Activated CD8-positive, alpha-beta memory T cell treated with anti-CD3 and anti-CD28 coated beads, Interleukin-2, amount 50 U/mL, for 4 hours (primary cell): ENCODE measurements around the gene PRKAG2.
"Not testable (repeated sequence)": the region's sequence is repeated elsewhere in the genome, so short reads cannot be mapped to it uniquely, and the experiment has no call there.

Experiments
- DNase-seq: peaks from one replicate; pipeline ENCODE4 v3.0.0-alpha.2; 2020

Gene PRKAG2

GRCh38 chr7:151797667-151798307, 79.1 kb downstream of the PRKAG2 start:
- not testable (repeated sequence) for DNase-seq

GRCh38 chr7:151796871-151797537, 79.9 kb downstream of the PRKAG2 start:
- DNase-seq, result no peak

- DNase-seq, result no peak
Measured at GRCh38 chr7:151796091-151796870, 80.6 kb downstream of the PRKAG2 start.

GRCh38 chr7:151795168-151795811, 81.6 kb downstream of the PRKAG2 start:
- DNase-seq, result peak; percentile 56

GRCh38 chr7:151794508-151795167, 82.3 kb downstream of the PRKAG2 start:
- DNase-seq, result no peak

- no peak for DNase-seq
Measured at GRCh38 chr7:151793991-151794507, 82.9 kb downstream of the PRKAG2 start.

GRCh38 chr7:151793531-151793951, 83.4 kb downstream of the PRKAG2 start:
- DNase-seq, result no peak

- DNase-seq, result no peak
Measured at GRCh38 chr7:151792636-151793035, 84.3 kb downstream of the PRKAG2 start.

- no peak for DNase-seq
Measured at GRCh38 chr7:151792086-151792485, 84.8 kb downstream of the PRKAG2 start.

GRCh38 chr7:151790830-151791620, 85.9 kb downstream of the PRKAG2 start:
- DNase-seq, result no peak

GRCh38 chr7:151790095-151790829, 86.7 kb downstream of the PRKAG2 start:
- no peak for DNase-seq

GRCh38 chr7:151789380-151789947, 87.5 kb downstream of the PRKAG2 start:
- no peak for DNase-seq

GRCh38 chr7:151787348-151787747, 89.6 kb downstream of the PRKAG2 start:
- no peak for DNase-seq

- no peak for DNase-seq
Measured at GRCh38 chr7:151786936-151787335, 90.0 kb downstream of the PRKAG2 start.

GRCh38 chr7:151786241-151786640, 90.7 kb downstream of the PRKAG2 start:
- DNase-seq, result no peak

- DNase-seq, result no peak
Measured at GRCh38 chr7:151785681-151785965, 91.3 kb downstream of the PRKAG2 start.

GRCh38 chr7:151784853-151785680, 91.8 kb downstream of the PRKAG2 start:
- DNase-seq, result no peak

GRCh38 chr7:151783958-151784575, 92.8 kb downstream of the PRKAG2 start:
- DNase-seq, result no peak
